PC-9 (cell line): Measurements from ENCODE around the gene TMEM272. TPM values are rescaled to one million over a fixed set of nuclear protein-coding genes. Genes with fewer than 3 reads are reported as not detected.

Source experiments
- BruUV-seq: library from RNA; stranded (reverse); fragments of 400-500 nt; replicated peaks from 2 replicates; lab custom pipeline; 2021; lab: Mats Ljungman, UMichigan
- CTCF ChIA-PET: fragments of 300-600 bp; sonication (Branson Sonifier 250); formaldehyde crosslinking; loops from one replicate; lab custom pipeline; 2022; ENCODE audit warnings: antibody characterized with exemption; lab: Charles Lee
- POLR2A ChIA-PET: fragments of 300-600 bp; sonication (Branson Sonifier 250); formaldehyde crosslinking; loops from one replicate; lab custom pipeline; 2022; ENCODE audit warnings: antibody characterized with exemption; ENCODE audit not compliant: unreplicated experiment; lab: Charles Lee
- DNase-seq, 2 experiments: peaks; one replicate each; pipeline versions ENCODE4 v3.0.0 to v3.0.0-alpha.2; 2015 to 2022; ENCODE audit warnings: mixed read lengths in 1 of 2
- H2AFZ ChIP-seq: fragments of 200-600 bp; sonication (generic); 2 replicates; pipeline ENCODE4 v1.8.1; 2017; ENCODE audit warnings: antibody characterized with exemption
- H3F3A ChIP-seq: fragments of 200-600 bp; sonication (generic); 2 replicates; pipeline ENCODE4 v1.8.1; 2017; ENCODE audit warnings: antibody characterized with exemption, mild to moderate bottlenecking, low read depth; ENCODE audit not compliant: insufficient read depth
- H3K27ac ChIP-seq: fragments of 200-600 bp; sonication (generic); 2 replicates; pipeline ENCODE4 v1.6.1; 2016; ENCODE audit warnings: mixed run types
- H3K27me3 ChIP-seq: fragments of 200-600 bp; sonication (generic); 2 replicates; pipeline ENCODE4 v1.6.1; 2016; ENCODE audit warnings: low read depth, mixed run types; ENCODE audit not compliant: insufficient read depth
- H3K36me3 ChIP-seq: fragments of 200-600 bp; sonication (generic); 2 replicates; pipeline ENCODE4 v1.6.1; 2016; ENCODE audit warnings: low read depth, mixed run types
- H3K4me1 ChIP-seq: fragments of 200-600 bp; sonication (generic); replicated peaks from 2 replicates; pipeline ENCODE4 v1.6.1; 2016; ENCODE audit warnings: mixed run types; ENCODE audit not compliant: insufficient read depth
- H3K4me2 ChIP-seq: fragments of 200-600 bp; sonication (generic); 2 replicates; pipeline ENCODE4 v1.6.1; 2017; ENCODE audit warnings: mixed run types
- H3K4me3 ChIP-seq: fragments of 200-600 bp; sonication (generic); 2 replicates; pipeline ENCODE4 v1.6.1; 2016; ENCODE audit warnings: mixed run types
- H3K79me2 ChIP-seq: fragments of 200-600 bp; sonication (generic); 2 replicates; pipeline ENCODE4 v1.6.1; 2017; ENCODE audit warnings: low read depth, mixed run types
- H3K9me2 ChIP-seq: fragments of 200-600 bp; sonication (generic); 2 replicates; pipeline ENCODE4 v1.8.1; 2017; ENCODE audit warnings: mild to moderate bottlenecking; ENCODE audit not compliant: insufficient read depth
- H3K9me3 ChIP-seq: fragments of 200-600 bp; sonication (generic); 2 replicates; pipeline ENCODE4 v1.8.1; 2016; ENCODE audit warnings: low read depth; ENCODE audit not compliant: insufficient read depth
- H4K20me1 ChIP-seq: fragments of 200-600 bp; sonication (generic); 2 replicates; pipeline ENCODE4 v1.8.1; 2017; ENCODE audit not compliant: insufficient read depth
- CTCF ChIP-seq: fragments of 200-600 bp; sonication (generic); conservative IDR thresholded peaks from 2 replicates; pipeline ENCODE4 v1.6.1; 2017; ENCODE audit warnings: mixed run types, antibody characterized with exemption, mild to moderate bottlenecking, moderate library complexity
- EZH2 ChIP-seq: fragments of 200-600 bp; sonication (generic); IDR thresholded peaks from 2 replicates; pipeline ENCODE4 v1.8.0; 2017; ENCODE audit warnings: antibody characterized with exemption, low read depth
- intact Hi-C: fragments of 100-400 bp; cut with micrococcal nuclease; formaldehyde crosslinking; loops from one replicate; pipeline ENCODE4 v1.10.0; 2022; ENCODE audit not compliant: unreplicated experiment
- total RNA-seq: library from RNA; stranded (reverse); gene quantifications from 2 replicates; pipeline ENCODE4 v1.2.3, GENCODE V29; 2021

The TMEM272 gene
- total RNA-seq, 1 experiment from 2014 or later, result not detected

DNA sequence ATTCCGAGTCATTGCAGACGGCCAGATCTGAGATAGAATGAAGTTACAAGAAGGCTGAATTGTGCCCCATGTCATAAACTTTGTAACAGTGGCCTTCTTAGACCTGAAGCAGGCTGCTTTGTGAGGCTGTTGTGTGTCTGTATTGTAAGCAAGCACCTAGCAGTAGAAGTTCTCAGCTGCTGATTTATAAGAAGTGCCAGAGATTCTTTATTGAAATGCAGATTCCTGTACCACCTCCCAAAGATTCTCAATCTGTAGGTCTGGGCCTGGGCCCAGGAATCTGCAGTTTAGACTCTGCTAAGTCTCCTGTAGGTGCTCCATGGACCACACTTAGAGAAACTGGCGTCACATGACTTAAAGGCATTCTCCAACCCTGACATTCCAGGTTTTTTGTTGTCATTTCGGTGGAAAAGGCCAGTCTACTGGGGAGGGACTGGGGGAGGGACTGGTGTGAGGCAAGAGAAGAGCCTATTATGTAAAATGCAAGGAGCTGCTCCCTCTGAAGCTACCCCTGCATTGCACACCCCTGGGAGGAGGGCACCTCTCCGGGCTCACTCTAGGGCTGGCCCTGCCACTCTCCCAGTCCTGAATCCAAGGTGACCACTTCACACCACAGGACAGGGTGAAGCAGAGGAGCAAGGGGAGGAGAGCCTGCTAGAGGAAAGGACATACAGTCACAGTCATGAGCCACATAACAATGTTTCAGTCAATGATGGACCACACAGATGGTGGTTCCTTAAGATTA, 769 bp upstream of the TMEM272 start:
- CTCF ChIA-PET, result no interaction called here

DNA sequence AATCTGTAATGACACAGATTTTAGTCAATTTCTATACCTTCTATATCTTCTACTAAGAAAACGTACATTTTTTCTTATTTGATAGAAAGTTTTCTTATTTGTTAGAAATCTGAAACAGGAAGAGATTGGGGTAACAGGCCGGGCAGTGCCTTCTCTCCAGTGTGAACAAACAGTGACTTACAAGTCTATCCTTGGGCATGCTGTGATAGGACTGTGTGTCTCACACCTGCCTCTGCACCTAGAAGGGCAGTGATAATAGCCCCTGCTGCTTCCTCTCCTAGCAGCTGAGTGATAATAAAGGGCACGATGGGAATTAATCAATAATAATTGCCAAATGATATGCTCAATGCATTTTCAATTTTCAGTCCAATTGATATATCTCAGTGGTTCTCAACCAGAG, 1.4 kb downstream of the TMEM272 start:
- no peak overlapping the region for H2AFZ ChIP-seq
- H3K27me3 ChIP-seq, result peaks cover 35% of the 10 kb centered on the region
- BruUV-seq, result no TSS peak
- H3K79me2 ChIP-seq, result no peaks in the 10 kb centered on the region
- intact Hi-C loops, result no loop called here
- no peak for TF ChIP-seq EZH2
- no peak for TF ChIP-seq CTCF
- H3K4me3 ChIP-seq, result no peak overlapping the region
- no peaks in the 10 kb centered on the region for H3K36me3 ChIP-seq
- no peak for DNase-seq
- CTCF ChIA-PET, result no interaction called here
- POLR2A ChIA-PET, result no interaction called here
- no peaks in the 10 kb centered on the region for H3K9me2 ChIP-seq
- H3K9me3 ChIP-seq, result no peaks in the 10 kb centered on the region
- no peaks in the 10 kb centered on the region for H4K20me1 ChIP-seq
- H3K4me2 ChIP-seq, result no peak overlapping the region
- H3F3A ChIP-seq, result no peaks in the 10 kb centered on the region
- no peaks in the 10 kb centered on the region for H3K4me1 ChIP-seq
- no peak overlapping the region for H3K27ac ChIP-seq

More for the DNA sequence above, 769 bp upstream of the TMEM272 start:
- no peaks in the 10 kb centered on the region for H3K79me2 ChIP-seq
- no peak overlapping the region for H3K27ac ChIP-seq
- no peaks in the 10 kb centered on the region for H3K9me2 ChIP-seq
- H4K20me1 ChIP-seq, result no peaks in the 10 kb centered on the region
- H3K27me3 ChIP-seq, result peaks cover 28% of the 10 kb centered on the region
- no peaks in the 10 kb centered on the region for H3F3A ChIP-seq
- no peak for DNase-seq
- H3K4me3 ChIP-seq, result peak overlapping the region; percentile 25; the same call in 1 of the 2 replicates
- no peaks in the 10 kb centered on the region for H3K36me3 ChIP-seq
- 0 out of 2 replicates have a peak overlapping the region, but pooled peaks have one; percentile 65 for H2AFZ ChIP-seq
- intact Hi-C loops, result no loop called here
- no peak for TF ChIP-seq CTCF
- no peak for TF ChIP-seq EZH2
- BruUV-seq, result no TSS peak
- H3K9me3 ChIP-seq, result no peaks in the 10 kb centered on the region
- no peaks in the 10 kb centered on the region for H3K4me1 ChIP-seq
- peak overlapping the region; percentile 62 for H3K4me2 ChIP-seq
- POLR2A ChIA-PET, result no interaction called here

GRCh38 chr13:51841732-51842131, 3.2 kb downstream of the TMEM272 start:
- TF ChIP-seq CTCF (no peak), EZH2 (no peak)
- intact Hi-C loops, result no loop called here
- H4K20me1 ChIP-seq, result no peaks in the 10 kb centered on the region
- H3K27me3 ChIP-seq, result peaks cover 43% of the 10 kb centered on the region
- no peaks in the 10 kb centered on the region for H3K36me3 ChIP-seq
- H3K27ac ChIP-seq, result no peak overlapping the region
- ChIA-PET POLR2A (no interaction called here), CTCF (no interaction called here)
- H3K4me3 ChIP-seq, result no peak overlapping the region
- no peaks in the 10 kb centered on the region for H3K9me3 ChIP-seq
- H3K9me2 ChIP-seq, result no peaks in the 10 kb centered on the region
- H3K4me2 ChIP-seq, result no peak overlapping the region
- DNase-seq, result no peak
- BruUV-seq, result no TSS peak
- H3F3A ChIP-seq, result no peaks in the 10 kb centered on the region
- no peaks in the 10 kb centered on the region for H3K4me1 ChIP-seq
- H3K79me2 ChIP-seq, result no peaks in the 10 kb centered on the region
- H2AFZ ChIP-seq, result no peak overlapping the region
